Measurements from ENCODE around the gene CYP46A1. TPM values are rescaled to one million over a fixed set of nuclear protein-coding genes. Genes with fewer than 3 reads are reported as not detected.

Gene CYP46A1
- total RNA-seq, 1 experiment from 2014 or later = 0.59 TPM

DNA sequence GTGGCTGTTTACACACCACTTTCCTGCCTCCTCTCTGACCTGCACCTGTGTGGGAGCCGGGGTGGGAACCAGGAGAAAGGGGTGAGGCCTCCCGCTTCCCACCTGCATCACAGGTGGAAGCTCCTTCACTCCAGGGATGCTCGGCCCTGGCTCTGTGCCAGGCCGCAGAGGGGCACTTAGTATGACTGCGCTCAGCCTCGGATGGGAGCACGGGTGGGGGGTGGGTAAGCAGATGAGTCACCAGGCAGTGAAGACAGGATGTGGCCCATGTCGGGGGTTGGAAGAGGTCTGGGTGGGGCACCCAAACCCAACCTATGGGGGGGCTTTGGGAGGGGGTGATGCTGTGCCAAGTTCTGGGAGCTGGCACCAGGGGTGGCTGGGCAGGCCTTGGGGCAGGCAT lies 7.4 kb upstream of the CYP46A1 start:
- H3K18ac ChIP-seq (ENCODE audit: insufficient read length, low read depth, low read length) = no peak overlapping the region
- H3K56ac ChIP-seq (ENCODE audit: insufficient read length, low read depth, low read length) = no peak overlapping the region
- peaks cover 8% of the 10 kb centered on the region for H3K9me3 ChIP-seq (ENCODE audit: control insufficient read depth, low read depth, low read length)
- H3T11ph ChIP-seq (ENCODE audit: low read length) = no peak overlapping the region
- H3K79me1 ChIP-seq (ENCODE audit: insufficient read depth, low read depth, low read length, poor library complexity, severe bottlenecking) = no peaks in the 10 kb centered on the region
- Mint-ChIP-seq H3K27me3 (ENCODE audit: low read depth) (peaks cover 6% of the 10 kb centered on the region), H3K4me3 (no peak overlapping the region), H3K9me3 (peaks cover 15 to 23% of the 10 kb centered on the region in 2 experiments; a peak in 4 of 5 replicates), H3K27ac (no peak overlapping the region), H3K4me1 (peaks cover 20 to 22% of the 10 kb centered on the region in 2 experiments), H3K36me3 (ENCODE audit: insufficient read depth in 1 of 3, low read depth in 3 of 3) (peaks cover 3 to 10% (median 8%) of the 10 kb centered on the region in 3 experiments; a peak in 3 of 7 replicates)
- H2AK5ac ChIP-seq (ENCODE audit: insufficient read length, low read length) = no peak overlapping the region
- H2BK12ac ChIP-seq (ENCODE audit: insufficient read length, low read depth, low read length) = no peak overlapping the region
- no CpG with 5 or more reads among the region's 8 CpGs for WGBS (ENCODE audit: extremely low coverage, insufficient read length, low lambda C conversion rate)
- H4K5ac ChIP-seq (ENCODE audit: insufficient read length, low read depth, low read length) = no peak overlapping the region
- H3K23ac ChIP-seq (ENCODE audit: insufficient read length, low read depth, low read length) = no peak overlapping the region
- H3K79me2 ChIP-seq (ENCODE audit: insufficient read depth, low read length) = no peaks in the 10 kb centered on the region
- no peak overlapping the region for H2BK20ac ChIP-seq (ENCODE audit: low read depth, low read length, poor library complexity, severe bottlenecking)
- no peak overlapping the region for H3K27ac ChIP-seq (ENCODE audit: insufficient read length, low read depth, low read length)
- H3K27me3 ChIP-seq (ENCODE audit: insufficient read depth, low read length) = no peaks in the 10 kb centered on the region
- H4K91ac ChIP-seq (ENCODE audit: insufficient read length, low read depth, low read length) = no peak overlapping the region
- H3K4ac ChIP-seq (ENCODE audit: low read depth, low read length) = no peak overlapping the region
- H3K9ac ChIP-seq (ENCODE audit: extremely low read depth, insufficient read length, low read length) = no peak overlapping the region
- H2BK120ac ChIP-seq (ENCODE audit: low read depth, low read length, poor library complexity, severe bottlenecking) = no peak overlapping the region
- no peak for TF ChIP-seq CTCF (conservative IDR thresholded peaks at IDR 0.05)
- no peak overlapping the region for H3K4me2 ChIP-seq (ENCODE audit: insufficient read depth, insufficient read length, low read length)
- no peak overlapping the region for H4K8ac ChIP-seq (replicated peaks; ENCODE audit: insufficient read length, low read depth, low read length)
- H4K20me1 ChIP-seq (ENCODE audit: control insufficient read depth, insufficient read depth, insufficient read length) = no peaks in the 10 kb centered on the region
- no peak overlapping the region for H2BK5ac ChIP-seq (ENCODE audit: insufficient read length, low read length)
- H2AFZ ChIP-seq (ENCODE audit: low read length) = no peak overlapping the region
- H2BK15ac ChIP-seq (ENCODE audit: low read depth, low read length) = no peak overlapping the region
- DNase-seq = no peak
- no peaks in the 10 kb centered on the region; the same call in 1 of the 2 replicates for H3K4me1 ChIP-seq (ENCODE audit: insufficient read depth, low read length)
- no peak overlapping the region for H3K14ac ChIP-seq (ENCODE audit: insufficient read depth, low read length)
- H3K23me2 ChIP-seq (ENCODE audit: insufficient read length, low read depth, low read length, poor library complexity, severe bottlenecking) = no peaks in the 10 kb centered on the region

Measured in H9 (cell line).